Astrocyte (in vitro differentiated cells and primary cell): ENCODE results near the gene TAX1BP3.

ENCODE experiments used
- EZH2 ChIP-seq: IDR thresholded peaks from 2 replicates; pipeline ENCODE4 v1.6.1; 2012; ENCODE audit warnings: mild to moderate bottlenecking, low read length, inconsistent platforms; ENCODE audit not compliant: insufficient read depth
- TF ChIP-seq, protein P1 (sequence below): IDR thresholded peaks from 2 replicates; pipeline ENCODE4 v1.5.1; 2011; ENCODE audit warnings: low read depth, mild to moderate bottlenecking, inconsistent platforms, low read length, moderate library complexity; ENCODE audit not compliant: insufficient read depth

GRCh38 chr17:3698139-3698538 is 29.8 kb upstream of the TAX1BP3 start:
- TF ChIP-seq, protein P1, sequence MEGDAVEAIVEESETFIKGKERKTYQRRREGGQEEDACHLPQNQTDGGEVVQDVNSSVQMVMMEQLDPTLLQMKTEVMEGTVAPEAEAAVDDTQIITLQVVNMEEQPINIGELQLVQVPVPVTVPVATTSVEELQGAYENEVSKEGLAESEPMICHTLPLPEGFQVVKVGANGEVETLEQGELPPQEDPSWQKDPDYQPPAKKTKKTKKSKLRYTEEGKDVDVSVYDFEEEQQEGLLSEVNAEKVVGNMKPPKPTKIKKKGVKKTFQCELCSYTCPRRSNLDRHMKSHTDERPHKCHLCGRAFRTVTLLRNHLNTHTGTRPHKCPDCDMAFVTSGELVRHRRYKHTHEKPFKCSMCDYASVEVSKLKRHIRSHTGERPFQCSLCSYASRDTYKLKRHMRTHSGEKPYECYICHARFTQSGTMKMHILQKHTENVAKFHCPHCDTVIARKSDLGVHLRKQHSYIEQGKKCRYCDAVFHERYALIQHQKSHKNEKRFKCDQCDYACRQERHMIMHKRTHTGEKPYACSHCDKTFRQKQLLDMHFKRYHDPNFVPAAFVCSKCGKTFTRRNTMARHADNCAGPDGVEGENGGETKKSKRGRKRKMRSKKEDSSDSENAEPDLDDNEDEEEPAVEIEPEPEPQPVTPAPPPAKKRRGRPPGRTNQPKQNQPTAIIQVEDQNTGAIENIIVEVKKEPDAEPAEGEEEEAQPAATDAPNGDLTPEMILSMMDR = no peak
- TF ChIP-seq EZH2 = no peak
